ENCODE measurements around the gene CMPK2. TPM values are rescaled to one million over a fixed set of nuclear protein-coding genes. Genes with fewer than 3 reads are reported as not detected.

Gene CMPK2
- total RNA-seq, 2 donors from 2014 or later, result 2.1 to 3.8 TPM

- Histone ChIP-seq H3K4me1 (ENCODE audit: control insufficient read depth, insufficient read depth, low read length) (no peaks in the 10 kb centered on the region), H3K27me3 (ENCODE audit: control insufficient read depth, insufficient read depth, low read length, poor library complexity, severe bottlenecking) (no peaks in the 10 kb centered on the region), H3K9me3 (ENCODE audit: control insufficient read depth, low read length) (peaks cover 12% of the 10 kb centered on the region), H3K4me3 (ENCODE audit: low read length) (no peak overlapping the region), H3K27ac (ENCODE audit: low read depth, low read length) (no peak overlapping the region), H3K36me3 (ENCODE audit: control insufficient read depth, insufficient read depth, low read length) (no peaks in the 10 kb centered on the region), H3K9ac (ENCODE audit: extremely low read depth, low read length, poor library complexity, severe bottlenecking) (no peak overlapping the region)
- Mint-ChIP-seq H3K9me3 (peaks cover 25% of the 10 kb centered on the region), H3K27me3 (ENCODE audit: insufficient read depth) (peaks cover 2% of the 10 kb centered on the region), H3K4me3 (no peak overlapping the region), H3K4me1 (peaks cover 9% of the 10 kb centered on the region), H3K27ac (no peak overlapping the region), H3K36me3 (ENCODE audit: low read depth) (no peaks in the 10 kb centered on the region)
- 87 to 88% methylated on average over 3 to 5 of the region's 5 CpGs for WGBS, 2 experiments (ENCODE audit: insufficient coverage in 1 of 2, insufficient read length in 1 of 2)
- TF ChIP-seq CTCF (conservative IDR thresholded peaks at IDR 0.05), result no peak
- no peak for DNase-seq
Measured at GRCh38 chr2:6827566-6828298, 38.0 kb downstream of the CMPK2 start.

GRCh38 chr2:6826081-6826913 is 39.4 kb downstream of the CMPK2 start:
- Histone ChIP-seq H3K4me1 (ENCODE audit: control insufficient read depth, insufficient read depth, low read length) (no peaks in the 10 kb centered on the region), H3K27ac (ENCODE audit: low read depth, low read length) (no peak overlapping the region), H3K4me3 (ENCODE audit: low read length) (no peak overlapping the region), H3K9ac (ENCODE audit: extremely low read depth, low read length, poor library complexity, severe bottlenecking) (no peak overlapping the region), H3K27me3 (ENCODE audit: control insufficient read depth, insufficient read depth, low read length, poor library complexity, severe bottlenecking) (no peaks in the 10 kb centered on the region), H3K36me3 (ENCODE audit: control insufficient read depth, insufficient read depth, low read length) (no peaks in the 10 kb centered on the region), H3K9me3 (ENCODE audit: control insufficient read depth, low read length) (peaks cover 4% of the 10 kb centered on the region)
- peak; percentile 88 for TF ChIP-seq CTCF (conservative IDR thresholded peaks at IDR 0.05)
- Mint-ChIP-seq H3K27me3 (ENCODE audit: insufficient read depth) (peaks cover 2% of the 10 kb centered on the region), H3K9me3 (peaks cover 16% of the 10 kb centered on the region), H3K36me3 (ENCODE audit: low read depth) (no peaks in the 10 kb centered on the region), H3K4me3 (no peak overlapping the region), H3K4me1 (peaks cover 9% of the 10 kb centered on the region), H3K27ac (no peak overlapping the region)
- DNase-seq, result peak; percentile 81
- 56 to 77% methylated on average over 3 to 4 of the region's 4 CpGs for WGBS, 2 experiments (ENCODE audit: insufficient coverage in 1 of 2, insufficient read length in 1 of 2)

- Histone ChIP-seq H3K36me3 (ENCODE audit: control insufficient read depth, insufficient read depth, low read length) (no peaks in the 10 kb centered on the region), H3K4me3 (ENCODE audit: low read length) (no peak overlapping the region), H3K27me3 (ENCODE audit: control insufficient read depth, insufficient read depth, low read length, poor library complexity, severe bottlenecking) (no peaks in the 10 kb centered on the region), H3K9ac (ENCODE audit: extremely low read depth, low read length, poor library complexity, severe bottlenecking) (no peak overlapping the region), H3K27ac (ENCODE audit: low read depth, low read length) (no peak overlapping the region), H3K4me1 (ENCODE audit: control insufficient read depth, insufficient read depth, low read length) (no peaks in the 10 kb centered on the region), H3K9me3 (ENCODE audit: control insufficient read depth, low read length) (no peaks in the 10 kb centered on the region)
- TF ChIP-seq CTCF (conservative IDR thresholded peaks at IDR 0.05), result no peak
- Mint-ChIP-seq H3K4me3 (no peak overlapping the region), H3K36me3 (ENCODE audit: low read depth) (no peaks in the 10 kb centered on the region), H3K27me3 (ENCODE audit: insufficient read depth) (peaks cover 2% of the 10 kb centered on the region), H3K4me1 (peaks cover 9% of the 10 kb centered on the region), H3K9me3 (peaks cover 3% of the 10 kb centered on the region), H3K27ac (no peak overlapping the region)
- WGBS, 2 experiments (ENCODE audit: insufficient coverage in 1 of 2, insufficient read length in 1 of 2), result 88% methylated on average over 3 of the region's 3 CpGs; no CpG with 5 or more reads in 1 of the 2 experiments
- DNase-seq, result no peak
Measured at GRCh38 chr2:6824962-6825361, 40.7 kb downstream of the CMPK2 start.
